Measurements from ENCODE around the gene MDP1.

GRCh38 chr14:24178399-24179178, 37.3 kb downstream of the MDP1 start:
- TF ChIP-seq CTCF (conservative IDR thresholded peaks at IDR 0.05 in 1 of 2, IDR thresholded peaks at IDR 0.05 in 1 of 2; ENCODE audit: extremely low read depth in 1 of 2, insufficient read depth in 1 of 2, low read depth in 1 of 2, low read length in 2 of 2) = no peak
- TF ChIP-seq EZH2 (IDR thresholded peaks at IDR 0.05; ENCODE audit: borderline replicate concordance, low read length) = no peak
